Stimulated activated CD4-positive, alpha-beta T cell treated with anti-CD3 and anti-CD28 coated beads, Interleukin-4, amount 100 ng/mL, for 24 hours (primary cell): ENCODE data around the gene IDH1.
"Not testable (repeated sequence)": the region's sequence is repeated elsewhere in the genome, so short reads cannot be mapped to it uniquely, and the experiment has no call there.

Experiments
- DNase-seq: peaks from one replicate; pipeline ENCODE4 v3.0.0-alpha.2; 2020

IDH1 gene

DNA sequence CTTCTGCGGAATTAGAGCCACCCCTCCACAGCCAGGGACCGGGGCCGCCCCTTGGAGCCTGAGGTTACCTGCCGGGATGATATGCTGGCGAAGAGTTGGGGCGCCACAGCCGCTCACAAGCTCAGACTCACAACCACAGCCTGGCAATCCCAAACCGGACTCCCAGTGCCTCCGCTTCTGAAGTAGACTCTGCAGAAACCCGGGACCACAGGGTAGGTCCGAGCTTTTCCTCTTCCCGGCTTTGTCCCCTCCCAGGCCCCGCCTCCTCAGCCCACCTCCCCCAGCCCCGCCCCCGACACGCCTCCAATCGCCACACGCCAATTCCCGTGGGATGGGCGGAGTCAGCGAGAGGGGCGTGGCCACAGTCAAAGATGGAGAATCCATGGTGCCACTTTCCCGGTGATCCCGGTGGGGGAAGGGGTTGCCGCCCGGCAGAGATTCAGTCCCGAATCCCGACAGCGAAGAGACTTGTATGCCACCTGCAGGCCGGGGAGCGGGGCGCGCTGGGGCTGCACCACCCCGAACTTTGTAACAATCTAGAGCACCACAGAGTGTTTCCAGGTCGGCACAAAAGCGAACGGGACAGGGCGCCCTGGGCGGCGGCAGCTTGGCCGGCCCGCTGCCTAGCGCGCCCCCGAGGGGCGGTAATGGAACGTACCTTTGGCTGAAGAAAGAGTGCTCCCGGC is at the start of gene IDH1:
Gene IDH1 (minus strand): TSS at position 201 of the 686 bp plus-strand sequence. CDS start 3,520 bp downstream, outside the sequence.
- peak; percentile 96 for DNase-seq

- no peak for DNase-seq
Measured at GRCh38 chr2:208304157-208304556, 49.3 kb upstream of the IDH1 start.

DNA sequence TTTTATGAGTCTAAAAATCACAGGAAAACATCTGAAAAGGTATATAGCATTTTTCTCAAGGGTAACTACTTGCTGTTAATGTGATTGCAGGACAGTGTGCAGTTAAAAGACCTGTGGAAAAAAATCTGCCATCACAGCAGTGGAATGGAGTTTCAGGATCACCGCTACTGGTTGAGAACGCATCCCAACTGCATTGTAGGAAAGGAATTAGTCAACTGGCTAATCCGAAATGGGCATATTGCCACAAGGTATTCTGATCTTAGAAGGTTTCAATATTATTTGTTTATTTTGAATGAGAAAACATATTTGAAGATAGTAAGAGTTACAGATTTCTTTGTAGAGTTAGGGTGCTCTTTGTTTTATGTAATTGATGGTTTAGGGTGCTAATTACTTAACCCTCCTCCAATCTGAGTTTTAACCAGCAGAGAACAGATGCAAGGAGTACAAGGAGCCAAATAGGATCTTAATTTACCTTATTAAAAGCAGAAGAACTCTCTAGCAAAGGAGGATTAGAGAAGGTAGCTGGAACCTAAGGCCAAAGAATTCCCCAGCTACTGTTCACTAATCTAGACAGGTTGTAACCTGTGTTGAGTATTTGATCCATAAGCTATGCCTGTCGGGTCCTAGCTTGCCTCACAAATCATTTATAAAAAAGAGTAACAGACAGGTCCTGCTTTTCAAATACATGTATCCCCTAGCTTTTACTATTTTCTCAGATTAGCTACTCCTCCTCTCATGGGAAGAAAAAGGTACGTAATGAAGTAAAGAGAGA is 46.2 kb upstream of the IDH1 start:
- no peak for DNase-seq

- no peak for DNase-seq
Measured at GRCh38 chr2:208297961-208298360, 43.1 kb upstream of the IDH1 start.

DNA sequence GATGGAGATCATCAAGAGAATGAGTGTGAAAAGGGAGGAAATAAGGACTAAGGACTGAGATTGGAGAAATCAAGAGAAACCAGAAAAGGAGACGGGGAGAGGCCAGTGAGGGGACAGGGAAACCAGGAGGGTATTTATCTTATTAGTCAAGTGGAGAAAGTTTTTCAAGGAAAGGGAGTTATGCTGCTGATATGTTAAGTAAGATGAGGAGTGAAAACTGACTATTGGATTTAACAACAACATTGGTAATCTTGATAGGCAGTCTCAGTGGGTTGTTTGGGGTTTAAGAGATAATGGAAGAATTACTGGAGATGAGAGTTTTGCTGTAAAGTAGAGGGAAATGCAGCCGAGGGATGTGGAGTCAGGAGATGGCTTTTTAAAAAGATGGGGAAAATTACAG is 41.7 kb upstream of the IDH1 start:
- no peak for DNase-seq

DNA sequence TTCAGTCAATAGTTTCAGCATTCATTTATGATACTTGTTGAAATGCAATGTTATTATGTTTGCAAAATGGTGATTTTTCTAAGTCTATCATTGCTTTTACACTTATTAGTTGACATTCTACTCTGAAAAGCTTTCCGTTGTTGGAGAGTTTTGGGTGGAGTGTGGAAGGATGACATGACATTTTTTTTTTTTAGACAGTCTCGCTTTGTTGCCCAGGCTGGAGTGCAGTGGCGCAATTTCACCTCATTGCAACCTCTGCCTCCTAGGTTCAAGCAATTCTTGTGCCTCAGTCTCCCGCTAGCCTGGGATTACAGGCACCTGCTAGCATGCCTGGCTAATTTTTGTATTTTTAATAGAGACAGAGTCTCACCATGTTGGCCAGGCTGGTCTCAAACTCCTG is 41.0 kb upstream of the IDH1 start:
- DNase-seq = no peak

DNA sequence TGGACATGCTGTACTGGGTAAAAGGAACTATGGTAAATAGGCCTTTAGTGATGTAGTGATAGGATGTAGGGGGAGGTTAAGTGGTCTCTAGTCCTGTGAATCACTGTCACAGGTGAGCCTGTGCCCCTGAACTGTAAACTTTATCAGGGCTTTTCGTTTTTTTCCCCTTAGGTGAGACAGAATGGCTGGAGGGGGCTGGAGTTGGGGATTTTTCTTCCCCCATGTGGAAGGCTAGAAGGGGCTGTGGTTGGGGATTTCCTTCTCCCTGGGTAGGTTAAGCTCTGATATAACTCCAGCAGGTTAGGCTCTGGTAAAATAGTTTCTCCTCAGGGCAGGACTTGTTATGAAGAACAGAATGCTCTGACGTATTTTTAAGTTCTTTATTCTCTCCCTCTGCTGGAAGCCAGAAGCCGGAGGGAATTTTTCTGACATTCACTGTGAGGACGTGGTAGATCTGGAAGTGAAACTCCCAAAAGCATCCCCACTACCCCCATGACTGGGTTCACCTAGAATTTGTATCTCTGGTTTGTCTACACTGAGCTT is 39.7 kb upstream of the IDH1 start:
- DNase-seq = no peak

GRCh38 chr2:208285853-208286252 is 31.0 kb upstream of the IDH1 start:
- DNase-seq = no peak

DNA sequence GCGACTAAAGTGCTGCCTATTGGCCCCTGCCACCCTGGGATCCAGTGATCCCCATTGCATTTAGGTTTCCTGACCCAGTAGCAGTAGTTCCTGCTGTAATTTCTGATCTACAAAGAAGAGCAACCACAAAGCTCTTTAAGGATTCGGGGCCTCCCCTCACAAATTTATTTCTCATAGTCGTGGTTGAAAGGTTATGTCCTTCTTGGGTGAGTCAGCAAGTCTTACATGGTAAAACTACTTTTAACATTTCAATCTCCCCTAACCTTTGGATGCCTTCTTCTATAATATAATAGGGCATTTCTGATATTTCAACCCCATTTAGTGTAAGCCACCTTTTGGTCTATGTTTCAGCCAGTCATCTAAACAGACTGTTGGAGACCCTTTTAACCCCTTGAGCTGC is 26.1 kb upstream of the IDH1 start:
- no peak for DNase-seq

- no peak for DNase-seq
Measured at GRCh38 chr2:208280234-208280633, 25.4 kb upstream of the IDH1 start.

- no peak for DNase-seq
Measured at GRCh38 chr2:208279236-208279635, 24.4 kb upstream of the IDH1 start.

DNA sequence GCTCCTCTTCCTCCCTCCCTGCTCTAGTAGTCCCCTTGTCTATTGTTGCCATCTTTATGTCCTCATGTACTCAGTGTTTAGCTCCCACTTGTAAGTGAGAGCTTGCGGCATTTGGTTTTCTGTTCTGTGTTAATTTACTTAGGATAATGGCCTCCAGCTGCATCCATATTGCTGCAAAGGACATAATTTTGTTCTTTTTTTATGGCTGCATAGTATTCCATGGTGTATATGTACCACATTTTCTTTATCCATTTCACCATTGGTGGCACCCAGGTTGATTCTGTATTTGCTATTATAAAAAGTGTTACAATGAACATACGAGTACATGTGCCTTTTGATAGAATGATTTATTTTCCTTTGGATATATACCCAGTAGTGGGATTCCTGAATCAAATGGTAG is 23.7 kb upstream of the IDH1 start:
- no peak for DNase-seq

DNA sequence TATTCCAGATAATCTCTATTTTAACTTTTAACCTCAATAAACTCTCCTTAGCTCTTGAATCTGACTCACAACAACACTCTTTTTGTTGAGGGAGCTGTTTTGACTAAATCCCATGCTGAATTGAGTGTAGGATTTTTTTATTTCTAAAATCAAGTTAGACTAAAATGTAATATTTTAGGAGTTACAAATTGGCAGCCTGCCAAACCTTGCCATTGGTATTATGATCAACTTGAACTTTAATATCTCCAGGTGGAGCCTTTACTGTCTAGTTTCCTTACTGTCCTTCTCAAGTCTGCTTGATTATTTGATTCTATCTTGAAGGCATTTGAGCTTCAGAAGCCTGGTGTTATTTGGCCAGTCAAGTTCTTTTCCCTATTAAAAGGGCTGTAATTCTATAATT is 19.9 kb upstream of the IDH1 start:
- no peak for DNase-seq

DNA sequence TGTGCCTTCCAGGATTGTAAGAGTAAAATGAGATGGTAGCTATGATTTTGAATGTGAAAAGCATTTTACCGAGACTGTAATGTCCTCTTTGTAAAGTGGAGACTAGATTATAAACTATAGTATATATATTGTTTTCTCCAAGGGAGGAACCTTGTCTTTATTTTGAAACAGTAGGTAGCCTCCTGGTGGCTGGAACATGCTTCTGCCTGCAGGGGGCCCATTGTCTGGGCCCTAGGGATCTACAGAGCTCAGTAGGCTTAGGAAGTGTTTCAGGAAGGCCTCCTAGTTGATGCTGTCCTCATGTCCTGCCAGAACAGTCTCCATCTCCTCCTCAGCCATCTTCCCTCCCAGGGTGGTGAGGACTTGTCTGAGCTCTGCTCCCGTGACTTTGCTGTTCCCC is 14.2 kb upstream of the IDH1 start:
- DNase-seq = no peak

GRCh38 chr2:208268156-208268952 is 13.5 kb upstream of the IDH1 start:
- DNase-seq = no peak

- not testable (repeated sequence) for DNase-seq
Measured at GRCh38 chr2:208267526-208267925, 12.7 kb upstream of the IDH1 start.

DNA sequence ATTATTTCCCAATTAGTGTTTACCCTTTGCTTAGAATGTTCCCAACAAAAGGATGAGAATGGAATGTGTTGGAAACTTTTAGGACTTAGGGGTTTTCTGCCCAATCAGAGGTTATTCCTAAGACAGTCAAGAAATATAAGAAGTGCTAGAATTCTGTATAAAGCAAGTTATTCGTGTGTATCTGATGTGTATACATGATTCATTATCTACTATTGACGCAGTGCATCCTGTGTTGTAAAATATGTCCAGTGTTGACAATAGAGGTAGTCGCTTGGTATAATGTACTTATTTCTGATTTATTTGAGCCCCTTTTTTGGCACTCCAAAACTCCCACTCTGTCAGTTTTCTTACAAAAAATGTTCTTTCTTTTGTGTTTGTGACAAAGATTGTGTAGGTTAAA is 12.1 kb upstream of the IDH1 start:
- DNase-seq = no peak

DNA sequence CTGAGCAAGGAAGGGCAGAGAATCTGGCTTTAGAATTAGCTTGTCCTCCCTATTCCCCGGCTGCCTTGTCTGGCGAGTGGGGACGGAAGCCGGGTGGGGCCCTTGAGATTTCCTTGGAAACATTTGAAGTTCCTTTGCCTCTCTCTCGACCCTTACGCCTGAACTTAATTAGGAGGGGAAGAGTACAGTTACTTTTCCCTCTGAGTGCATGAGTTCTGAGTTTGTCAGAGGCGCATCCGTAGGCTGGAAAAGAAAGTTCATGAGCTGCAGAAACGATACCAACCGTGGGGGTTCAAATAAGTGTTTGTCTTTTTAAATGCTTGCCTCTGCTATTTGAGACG is 11.7 kb upstream of the IDH1 start:
- DNase-seq = no peak

DNA sequence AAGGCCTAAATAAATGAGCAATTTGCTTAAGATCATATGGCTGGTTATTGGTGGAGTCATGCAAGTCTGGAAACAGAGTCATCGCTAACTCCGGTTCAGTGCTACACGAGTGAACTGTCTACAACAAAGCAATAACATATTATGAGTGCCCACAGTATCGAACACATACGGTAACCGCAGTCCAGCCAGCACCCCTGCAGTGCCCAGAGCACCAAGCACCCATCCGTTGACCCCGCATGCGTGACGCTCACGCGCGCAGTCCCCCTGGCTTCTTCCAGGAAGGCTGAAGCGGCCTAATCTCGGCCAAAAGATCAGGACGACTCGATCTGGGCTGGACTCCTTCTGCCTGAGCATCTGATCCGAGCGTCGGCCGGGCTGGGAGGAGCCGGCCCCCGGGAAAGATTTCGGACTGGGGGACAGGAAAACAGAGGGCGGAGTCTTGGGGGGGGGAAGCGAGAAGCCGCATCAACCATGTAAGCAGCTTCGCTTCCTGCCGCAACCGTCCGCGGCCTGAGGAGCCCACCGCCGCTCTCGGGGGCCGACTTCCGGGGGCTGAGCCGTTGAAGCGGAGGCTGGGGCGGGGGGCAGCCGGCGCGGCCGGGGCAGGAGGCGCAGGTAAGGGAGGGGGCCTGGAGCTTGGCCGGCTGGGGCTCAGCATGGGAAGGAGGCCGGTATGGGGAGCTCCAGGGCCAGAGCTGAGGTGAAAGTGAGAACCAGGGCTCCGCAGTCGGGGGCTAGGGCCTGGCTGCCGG is 11.1 kb upstream of the IDH1 start, which contains the start of gene PIKFYVE:
Gene PIKFYVE (plus strand): TSS at position 455 of the 752 bp plus-strand sequence. CDS start 5,265 bp downstream, outside the sequence.
- peak; percentile 90 for DNase-seq

DNA sequence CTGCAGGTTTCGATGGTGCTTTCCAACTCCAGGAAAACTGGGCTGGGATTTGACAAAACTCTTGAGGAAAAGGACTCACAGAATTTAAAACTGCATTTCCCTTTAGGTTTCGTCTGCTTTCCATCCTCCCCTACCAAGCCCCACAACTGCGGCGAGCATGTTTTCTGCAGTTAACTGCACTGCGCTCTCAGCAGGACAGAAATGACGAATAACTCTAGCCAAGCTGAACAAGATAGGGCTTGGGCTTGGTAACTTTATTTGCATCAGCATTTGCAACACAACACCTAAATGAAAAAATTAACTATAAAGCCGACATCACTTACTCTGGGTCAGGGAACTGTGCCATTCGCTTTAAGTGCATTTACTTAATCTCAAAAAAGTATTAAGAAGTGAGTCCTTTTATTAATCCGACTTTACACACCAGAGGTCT is 10.5 kb upstream of the IDH1 start:
- DNase-seq = peak; percentile 50

- not testable (repeated sequence) for DNase-seq
Measured at GRCh38 chr2:208256849-208257813, 2.3 kb upstream of the IDH1 start.
